Bronchial epithelial cell (primary cell): ENCODE data around the gene TMPRSS6. TPM values are rescaled to one million over a fixed set of nuclear protein-coding genes. Genes with fewer than 3 reads are reported as not detected.

Experiments
- DNase-seq: peaks from one replicate; pipeline ENCODE4 v3.0.0-alpha.2; 2010; ENCODE audit warnings: low read depth
- FAIRE-seq: peaks from 2 replicates; lab custom pipeline; 2011; peaks lifted over from hg19 to GRCh38; lab: Jason Lieb, UNC
- H3K27me3 ChIP-seq: 2 replicates; pipeline ENCODE4 v1.5.1; 2011; ENCODE audit warnings: low read length; ENCODE audit not compliant: control insufficient read depth, insufficient read depth
- H3K36me3 ChIP-seq: 2 replicates; pipeline ENCODE4 v1.5.1; 2011; ENCODE audit warnings: low read length; ENCODE audit not compliant: control insufficient read depth, insufficient read depth
- H3K4me3 ChIP-seq: 2 replicates; pipeline ENCODE4 v1.5.1; 2011; ENCODE audit warnings: mild to moderate bottlenecking, low read depth, low read length, control low read depth
- total RNA-seq: library from RNA; depleted of rRNA; stranded (reverse); fragments of >200 nt; gene quantifications from 2 replicates; pipeline ENCODE4 v1.2.1, GENCODE V29; 2014
- TF ChIP-seq, protein P1 (sequence below): IDR thresholded peaks from 2 replicates; pipeline ENCODE4 v1.5.1; 2011; ENCODE audit warnings: mild to moderate bottlenecking, moderate library complexity, low read length, control low read depth, inconsistent platforms; ENCODE audit not compliant: insufficient read depth, severe bottlenecking

TMPRSS6 gene
- total RNA-seq, 1 donor from 2014 or later = not detected

- H3K36me3 ChIP-seq = peaks cover 25% of the 10 kb centered on the region
- no peak overlapping the region for H3K4me3 ChIP-seq
- DNase-seq = no peak
- TF ChIP-seq, protein P1, sequence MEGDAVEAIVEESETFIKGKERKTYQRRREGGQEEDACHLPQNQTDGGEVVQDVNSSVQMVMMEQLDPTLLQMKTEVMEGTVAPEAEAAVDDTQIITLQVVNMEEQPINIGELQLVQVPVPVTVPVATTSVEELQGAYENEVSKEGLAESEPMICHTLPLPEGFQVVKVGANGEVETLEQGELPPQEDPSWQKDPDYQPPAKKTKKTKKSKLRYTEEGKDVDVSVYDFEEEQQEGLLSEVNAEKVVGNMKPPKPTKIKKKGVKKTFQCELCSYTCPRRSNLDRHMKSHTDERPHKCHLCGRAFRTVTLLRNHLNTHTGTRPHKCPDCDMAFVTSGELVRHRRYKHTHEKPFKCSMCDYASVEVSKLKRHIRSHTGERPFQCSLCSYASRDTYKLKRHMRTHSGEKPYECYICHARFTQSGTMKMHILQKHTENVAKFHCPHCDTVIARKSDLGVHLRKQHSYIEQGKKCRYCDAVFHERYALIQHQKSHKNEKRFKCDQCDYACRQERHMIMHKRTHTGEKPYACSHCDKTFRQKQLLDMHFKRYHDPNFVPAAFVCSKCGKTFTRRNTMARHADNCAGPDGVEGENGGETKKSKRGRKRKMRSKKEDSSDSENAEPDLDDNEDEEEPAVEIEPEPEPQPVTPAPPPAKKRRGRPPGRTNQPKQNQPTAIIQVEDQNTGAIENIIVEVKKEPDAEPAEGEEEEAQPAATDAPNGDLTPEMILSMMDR = no peak
- H3K27me3 ChIP-seq = no peaks in the 10 kb centered on the region
- no peak for FAIRE-seq
These were observed 82.0 kb downstream of the TMPRSS6 start for GRCh38 chr22:37027556-37027955.

GRCh38 chr22:37026325-37026724 lies 83.2 kb downstream of the TMPRSS6 start:
- TF ChIP-seq, protein P1 = no peak
- Histone ChIP-seq H3K36me3 (peaks cover 25% of the 10 kb centered on the region), H3K4me3 (no peak overlapping the region), H3K27me3 (no peaks in the 10 kb centered on the region)
- FAIRE-seq = peak; percentile 90
- no peak for DNase-seq

- H3K27me3 ChIP-seq = no peaks in the 10 kb centered on the region
- no peak for DNase-seq
- no peak overlapping the region for H3K4me3 ChIP-seq
- TF ChIP-seq, protein P1 = no peak
- H3K36me3 ChIP-seq = peaks cover 25% of the 10 kb centered on the region
- no peak for FAIRE-seq
These were observed 83.9 kb downstream of the TMPRSS6 start for GRCh38 chr22:37025500-37026070.

GRCh38 chr22:37024339-37025157 lies 85.0 kb downstream of the TMPRSS6 start:
- TF ChIP-seq, protein P1 = no peak
- DNase-seq (no peak), FAIRE-seq (no peak)
- H3K4me3 ChIP-seq = no peak overlapping the region
- H3K36me3 ChIP-seq = peaks cover 25% of the 10 kb centered on the region
- no peaks in the 10 kb centered on the region for H3K27me3 ChIP-seq

- no peaks in the 10 kb centered on the region for H3K27me3 ChIP-seq
- DNase-seq (no peak), FAIRE-seq (no peak)
- peaks cover 25% of the 10 kb centered on the region for H3K36me3 ChIP-seq
- TF ChIP-seq, protein P1 = no peak
- H3K4me3 ChIP-seq = no peak overlapping the region
These were observed 85.7 kb downstream of the TMPRSS6 start for GRCh38 chr22:37023743-37024338.
